ENCODE data around the gene CRIP1. TPM values are rescaled to one million over a fixed set of nuclear protein-coding genes. Genes with fewer than 3 reads are reported as not detected.

CRIP1 gene
- total and polyA plus RNA-seq, 10 of the 15 experiments (the other 5 are each of a cell fraction or from before 2014, with no cell fraction given): 66.8 to 259 (median 154) TPM

DNA sequence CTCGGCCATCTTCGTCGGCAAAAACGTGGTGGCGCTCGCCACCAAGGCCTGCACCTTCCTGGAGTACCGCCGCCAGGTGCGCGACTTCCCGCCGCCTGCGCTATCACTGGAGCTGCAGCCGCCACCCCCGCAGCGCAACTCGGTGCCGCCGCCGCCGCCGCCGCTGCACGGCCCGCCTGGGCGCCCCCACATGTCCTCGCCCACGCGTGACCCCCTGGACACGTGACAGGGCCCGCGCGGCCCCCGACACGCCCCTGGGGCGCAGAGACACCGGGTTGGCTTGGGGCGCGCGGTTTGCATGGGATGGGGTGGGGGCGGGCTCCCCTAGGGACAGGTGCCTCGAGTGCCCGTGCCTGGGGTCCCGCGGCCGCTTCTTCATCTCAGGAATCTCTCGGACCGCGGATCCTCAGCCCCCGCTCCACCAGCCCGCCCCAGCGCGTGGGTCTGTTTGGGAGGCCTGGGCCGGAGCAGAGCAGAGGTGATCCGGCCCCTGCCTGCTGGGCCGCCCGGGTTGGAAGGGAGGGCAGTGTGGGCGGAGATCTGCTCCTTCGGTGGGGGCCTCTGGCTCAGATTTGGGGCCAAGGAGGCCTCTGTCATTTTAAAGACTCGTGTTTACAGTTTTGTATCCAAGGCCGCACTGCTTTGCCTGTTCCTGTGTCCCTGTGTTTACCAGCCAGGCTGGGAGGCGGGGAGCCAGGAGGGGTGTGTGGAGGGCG, 43.0 kb downstream of the CRIP1 start:
- ChIA-PET POLR2A (no interaction called here), CTCF (interaction anchor here (0.8 to 1.6 kb wide), 5 partner anchors 14 to 888 kb away, joined by 3 to 18 read pairs (median 4); no protein-coding TSS in a partner anchor), RAD21 (ENCODE audit: unreplicated experiment) (interaction anchor here (1.2 to 1.6 kb wide), 2 partner anchors 40 to 49 kb away, joined by 6 to 10 read pairs; no protein-coding TSS in a partner anchor), SMC1A (ENCODE audit: uncharacterized antibody, unreplicated experiment) (no interaction called here)
- in situ Hi-C loops (cut with MboI) (loop anchor here (10.0 kb wide), 2 partner anchors 475 to 635 kb away; no protein-coding TSS in a partner anchor), intact Hi-C loops (cut with micrococcal nuclease; ENCODE audit: unreplicated experiment) (loop anchor here (5.0 to 10.0 kb wide), 4 partner anchors 37 to 885 kb away; partner anchors contain the start of gene TEDC1)
- Histone ChIP-seq H3K27ac (ENCODE audit: control insufficient read depth, insufficient read depth) (no peak overlapping the region), H3K4me3 (0 out of 2 replicates have a peak overlapping the region, but pooled peaks have one; percentile 32), H3K79me2 (ENCODE audit: control insufficient read depth, insufficient read depth, low read length) (no peaks in the 10 kb centered on the region), H4K20me1 (ENCODE audit: control insufficient read depth, insufficient read depth) (no peaks in the 10 kb centered on the region), H2AFZ (ENCODE audit: control insufficient read depth, low read depth, low read length) (peak overlapping the region; percentile 42; the same call in 1 of the 2 replicates), H3K27me3 (replicated peaks in 1 of 2; ENCODE audit: control insufficient read depth in 2 of 2, insufficient read depth in 2 of 2, low read length in 1 of 2) (peaks cover 5 to 7% of the 10 kb centered on the region in 2 experiments; a peak in 3 of 4 replicates), H3K36me3 (ENCODE audit: control insufficient read depth in 2 of 2, insufficient read depth in 2 of 2, low read length in 1 of 2) (no peaks in the 10 kb centered on the region), H3K9me3 (replicated peaks; ENCODE audit: control insufficient read depth, insufficient read depth, low read length) (no peaks in the 10 kb centered on the region), H3K4me1 (ENCODE audit: control insufficient read depth, insufficient read depth, low read length) (peaks cover 4% of the 10 kb centered on the region), H3K4me2 (ENCODE audit: control insufficient read depth, insufficient read depth) (peak overlapping the region; percentile 21; the same call in 1 of the 2 replicates), H3K9ac (ENCODE audit: control insufficient read depth, insufficient read depth, low read length) (no peak overlapping the region)
- 34% methylated on average over 34 of the region's 63 CpGs for WGBS (ENCODE audit: insufficient coverage, insufficient replicate concordance, low lambda C conversion rate, missing lambda C conversion rate)
- no TSS peak for BruUV-seq (replicated peaks)
- ATAC-seq (peak; percentile 12; the same call in 1 of the 3 replicates), FAIRE-seq (no peak), DNase-seq (ENCODE audit: low read depth, low spot score) (no peak)
- TF ChIP-seq, protein P1, sequence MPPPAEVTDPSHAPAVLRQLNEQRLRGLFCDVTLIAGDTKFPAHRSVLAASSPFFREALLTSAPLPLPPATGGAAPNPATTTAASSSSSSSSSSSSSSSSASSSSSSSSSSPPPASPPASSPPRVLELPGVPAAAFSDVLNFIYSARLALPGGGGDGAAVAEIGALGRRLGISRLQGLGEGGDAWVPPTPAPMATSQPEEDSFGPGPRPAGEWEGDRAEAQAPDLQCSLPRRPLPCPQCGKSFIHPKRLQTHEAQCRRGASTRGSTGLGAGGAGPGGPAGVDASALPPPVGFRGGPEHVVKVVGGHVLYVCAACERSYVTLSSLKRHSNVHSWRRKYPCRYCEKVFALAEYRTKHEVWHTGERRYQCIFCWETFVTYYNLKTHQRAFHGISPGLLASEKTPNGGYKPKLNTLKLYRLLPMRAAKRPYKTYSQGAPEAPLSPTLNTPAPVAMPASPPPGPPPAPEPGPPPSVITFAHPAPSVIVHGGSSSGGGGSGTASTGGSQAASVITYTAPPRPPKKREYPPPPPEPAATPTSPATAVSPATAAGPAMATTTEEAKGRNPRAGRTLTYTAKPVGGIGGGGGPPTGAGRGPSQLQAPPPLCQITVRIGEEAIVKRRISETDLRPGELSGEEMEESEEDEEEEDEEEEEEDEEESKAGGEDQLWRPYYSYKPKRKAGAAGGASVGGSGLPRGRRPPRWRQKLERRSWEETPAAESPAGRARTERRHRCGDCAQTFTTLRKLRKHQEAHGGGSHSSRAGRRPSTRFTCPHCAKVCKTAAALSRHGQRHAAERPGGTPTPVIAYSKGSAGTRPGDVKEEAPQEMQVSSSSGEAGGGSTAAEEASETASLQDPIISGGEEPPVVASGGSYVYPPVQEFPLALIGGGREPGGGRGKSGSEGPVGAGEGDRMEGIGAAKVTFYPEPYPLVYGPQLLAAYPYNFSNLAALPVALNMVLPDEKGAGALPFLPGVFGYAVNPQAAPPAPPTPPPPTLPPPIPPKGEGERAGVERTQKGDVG (CRISPR knock-in tag; IDR thresholded peaks at IDR 0.05): no peak
- TF ChIP-seq GABPA (IDR thresholded peaks at IDR 0.05; ENCODE audit: low read depth) (no peak), MEF2A (IDR thresholded peaks at IDR 0.05; ENCODE audit: insufficient read depth, low read depth, low read length) (no peak), POU2F2 (IDR thresholded peaks at IDR 0.05; ENCODE audit: borderline replicate concordance, low read depth, low read length) (no peak), YBX1 (IDR thresholded peaks at IDR 0.05) (no peak), LARP7 (IDR thresholded peaks at IDR 0.05) (no peak), SRF (IDR thresholded peaks at IDR 0.05; ENCODE audit: low read depth in 2 of 2, low read length in 2 of 2) (no peak), NR2F1 (conservative IDR thresholded peaks at IDR 0.05) (0 out of 2 replicates have a peak, but pooled peaks have one; percentile 9), STAT1 (conservative IDR thresholded peaks at IDR 0.05) (no peak), BHLHE40 (IDR thresholded peaks at IDR 0.05; ENCODE audit: borderline replicate concordance in 1 of 2, low read depth in 2 of 2, low read length in 1 of 2) (peak in 1 of 2 experiments; percentile 63; a peak in 2 of 4 replicates), JUNB (IDR thresholded peaks at IDR 0.05) (no peak), NFYB (IDR thresholded peaks at IDR 0.05; ENCODE audit: insufficient read depth, low read depth, low read length) (no peak), YY1 (IDR thresholded peaks at IDR 0.05; ENCODE audit: low read depth, low read length) (peak; percentile 62; the same call in 1 of the 2 replicates), POLR2AphosphoS5 (IDR thresholded peaks at IDR 0.05; ENCODE audit: low read length) (no peak), SMARCA5 (IDR thresholded peaks at IDR 0.05) (no peak), SIX5 (IDR thresholded peaks at IDR 0.05; ENCODE audit: low read depth, low read length, severe bottlenecking) (no peak), NFYA (IDR thresholded peaks at IDR 0.05; ENCODE audit: borderline replicate concordance, low read depth, low read length) (no peak), HDGF (IDR thresholded peaks at IDR 0.05) (no peak), RAD21 (IDR thresholded peaks at IDR 0.05; ENCODE audit: insufficient read depth, low read depth, low read length) (no peak), DPF2 (IDR thresholded peaks at IDR 0.05) (peak; percentile 38; the same call in 1 of the 2 replicates)
- TF ChIP-seq, protein P2, sequence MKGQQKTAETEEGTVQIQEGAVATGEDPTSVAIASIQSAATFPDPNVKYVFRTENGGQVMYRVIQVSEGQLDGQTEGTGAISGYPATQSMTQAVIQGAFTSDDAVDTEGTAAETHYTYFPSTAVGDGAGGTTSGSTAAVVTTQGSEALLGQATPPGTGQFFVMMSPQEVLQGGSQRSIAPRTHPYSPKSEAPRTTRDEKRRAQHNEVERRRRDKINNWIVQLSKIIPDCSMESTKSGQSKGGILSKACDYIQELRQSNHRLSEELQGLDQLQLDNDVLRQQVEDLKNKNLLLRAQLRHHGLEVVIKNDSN (IDR thresholded peaks at IDR 0.05; ENCODE audit: borderline replicate concordance, extremely low read length, insufficient read depth, low read depth, low read length): peak; percentile 48

All from GM12878 (cell line).